ENCODE results near the gene CTRL. TPM values are rescaled to one million over a fixed set of nuclear protein-coding genes. Genes with fewer than 3 reads are reported as not detected.

Gene CTRL
- total RNA-seq, 1 donor from 2014 or later, result 0.20 TPM

GRCh38 chr16:67963292-67963661 lies 31.6 kb upstream of the CTRL start:
- no peak for DNase-seq (ENCODE audit: low read depth in 2 of 2)

GRCh38 chr16:67962135-67962534 lies 30.5 kb upstream of the CTRL start:
- no peak for DNase-seq (ENCODE audit: low read depth in 2 of 2)

DNA sequence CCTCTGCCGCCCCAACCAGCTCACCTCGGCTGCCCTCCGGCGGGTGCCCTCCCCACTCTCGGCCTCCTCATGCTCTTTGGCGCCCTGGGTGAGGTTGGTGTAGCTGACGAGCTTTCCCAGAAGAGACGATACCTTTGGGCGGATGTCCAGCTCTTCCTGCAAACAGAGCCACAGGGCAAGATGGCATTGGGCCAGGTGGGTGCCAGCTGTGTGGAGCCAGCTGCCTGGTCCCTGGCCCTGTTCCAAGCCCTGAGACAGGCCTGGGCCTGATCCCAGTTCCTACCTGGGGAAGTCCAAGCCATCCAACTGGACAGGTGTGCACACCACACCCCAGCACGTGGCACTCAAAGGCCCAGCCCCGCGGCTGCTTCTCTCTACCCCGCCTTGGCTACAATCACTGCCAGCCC lies 29.9 kb upstream of the CTRL start:
- no peak for DNase-seq (ENCODE audit: low read depth in 2 of 2)

DNA sequence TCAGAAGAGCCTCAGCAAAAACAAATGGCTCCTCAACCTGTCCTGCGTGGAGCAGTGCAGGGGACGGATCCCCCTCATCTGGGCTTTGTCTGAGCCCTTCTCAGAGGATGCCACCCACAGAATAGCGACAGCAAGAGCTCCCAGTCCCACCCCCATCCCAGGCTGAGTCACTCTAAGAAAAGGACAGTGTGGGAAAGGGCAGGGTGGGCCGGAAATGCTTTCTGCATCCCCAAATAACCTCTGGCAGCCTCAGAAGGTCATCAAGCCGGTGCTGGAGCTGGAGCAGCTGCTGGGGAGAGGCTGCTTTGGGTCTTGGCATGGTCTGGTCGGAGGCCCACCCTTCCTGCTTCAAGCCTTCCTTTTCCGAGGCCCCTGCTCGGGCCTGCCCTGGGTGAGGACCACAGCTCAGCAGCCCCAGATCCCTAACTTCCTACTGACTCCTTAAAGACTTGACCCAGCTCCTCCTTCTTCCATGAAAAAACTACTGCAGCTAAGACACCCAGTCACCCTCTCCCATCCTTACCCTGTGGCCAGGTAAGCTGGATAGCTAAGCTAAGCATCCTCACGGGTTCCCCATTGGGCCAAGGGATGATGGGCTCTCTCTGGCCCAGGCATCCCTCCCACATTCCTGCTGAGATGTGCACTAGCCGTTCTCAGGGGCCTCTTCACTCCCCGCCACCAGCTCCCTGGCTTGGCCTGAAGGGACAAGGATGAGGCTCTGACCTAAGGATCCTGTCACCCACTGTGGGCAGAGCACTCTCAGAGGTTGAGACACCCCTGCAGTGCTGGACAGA lies 28.1 kb upstream of the CTRL start:
- DNase-seq (ENCODE audit: low read depth in 2 of 2), result peak in 1 of 2 donors; percentile 60

DNA sequence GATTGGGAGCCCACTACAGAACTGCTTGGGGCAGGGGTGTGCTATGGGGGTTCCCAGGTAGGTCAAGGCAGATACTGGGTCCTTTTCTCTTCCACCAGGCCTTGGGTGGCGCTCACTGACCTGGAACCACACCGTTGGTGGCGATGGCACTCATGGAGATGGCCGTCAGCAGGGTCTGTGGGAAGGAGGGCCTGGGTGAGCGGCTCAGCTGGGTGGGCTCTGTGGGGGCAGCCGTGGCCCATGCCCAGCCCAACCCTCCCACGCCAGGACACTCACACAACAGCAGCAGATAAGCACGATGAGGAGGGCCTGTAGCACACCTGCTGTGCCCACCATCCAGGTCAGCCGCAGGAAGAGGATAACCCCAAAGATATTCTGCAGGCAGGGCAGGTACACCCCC lies 26.0 kb upstream of the CTRL start:
- no peak for DNase-seq (ENCODE audit: low read depth in 2 of 2)

DNA sequence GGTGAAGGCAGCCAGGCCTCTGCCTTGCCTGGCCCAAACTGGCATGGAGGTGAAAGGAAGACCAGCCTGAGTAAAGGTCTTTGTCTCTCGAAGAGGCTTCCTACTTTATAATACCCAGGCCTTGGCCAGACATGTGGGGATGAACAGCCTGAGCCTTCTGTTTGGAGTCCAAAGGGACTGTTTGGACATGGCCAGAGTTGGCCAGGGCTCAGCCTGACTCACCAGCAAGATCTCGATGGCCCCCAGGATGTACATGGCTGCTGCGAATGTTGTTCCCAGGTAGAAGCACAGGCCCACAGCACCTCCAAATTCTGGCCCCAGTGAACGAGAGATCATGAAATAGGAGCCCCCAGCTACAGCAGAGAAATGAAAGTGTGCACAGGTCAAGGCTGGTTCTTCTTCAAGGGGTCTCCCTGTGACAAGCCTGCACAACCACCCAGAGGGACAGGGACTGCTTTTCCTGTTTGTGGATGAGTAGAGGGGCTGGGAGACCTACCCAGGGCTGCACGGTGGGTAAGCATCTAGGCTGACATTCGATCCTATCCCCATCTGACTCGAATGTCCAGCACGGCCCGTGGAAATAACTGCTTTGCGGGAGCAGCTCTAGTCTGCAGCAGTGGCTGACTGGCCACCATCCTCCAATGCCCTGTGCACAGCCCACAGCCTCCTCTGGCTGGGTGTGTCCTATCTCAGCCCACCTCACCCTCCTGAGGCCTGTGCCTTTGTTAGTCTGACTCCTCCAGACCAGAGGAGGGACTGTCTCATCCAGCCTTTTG lies 22.9 kb upstream of the CTRL start:
- no peak for DNase-seq (ENCODE audit: low read depth in 2 of 2)

- no peak for DNase-seq (ENCODE audit: low read depth in 2 of 2)
These were observed 22.1 kb upstream of the CTRL start for GRCh38 chr16:67953641-67954375.

GRCh38 chr16:67951485-67951884 lies 19.8 kb upstream of the CTRL start:
- DNase-seq (ENCODE audit: low read depth in 2 of 2), result no peak

GRCh38 chr16:67950335-67950843 lies 18.7 kb upstream of the CTRL start:
- DNase-seq (ENCODE audit: low read depth in 2 of 2), result no peak

DNA sequence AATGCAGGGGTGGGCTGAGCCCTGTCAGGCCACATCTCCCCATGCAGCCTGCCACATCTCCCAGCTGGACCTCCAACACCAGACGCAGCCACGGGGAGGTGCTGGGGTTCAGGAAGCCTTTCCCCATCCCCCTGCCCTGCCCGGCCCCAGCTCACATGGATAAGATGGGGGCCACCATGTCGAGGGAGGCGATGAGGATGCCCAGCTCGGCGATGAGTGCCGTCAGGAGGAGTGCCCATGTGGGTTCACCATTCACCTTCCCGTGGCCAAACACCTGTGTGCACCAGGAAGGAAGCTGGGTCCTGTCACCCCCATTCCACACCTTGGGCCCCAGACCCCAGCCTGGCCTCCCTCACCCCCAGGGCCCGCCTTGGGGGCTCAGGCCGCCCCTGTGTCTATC lies 18.0 kb upstream of the CTRL start:
- no peak for DNase-seq (ENCODE audit: low read depth in 2 of 2)

DNA sequence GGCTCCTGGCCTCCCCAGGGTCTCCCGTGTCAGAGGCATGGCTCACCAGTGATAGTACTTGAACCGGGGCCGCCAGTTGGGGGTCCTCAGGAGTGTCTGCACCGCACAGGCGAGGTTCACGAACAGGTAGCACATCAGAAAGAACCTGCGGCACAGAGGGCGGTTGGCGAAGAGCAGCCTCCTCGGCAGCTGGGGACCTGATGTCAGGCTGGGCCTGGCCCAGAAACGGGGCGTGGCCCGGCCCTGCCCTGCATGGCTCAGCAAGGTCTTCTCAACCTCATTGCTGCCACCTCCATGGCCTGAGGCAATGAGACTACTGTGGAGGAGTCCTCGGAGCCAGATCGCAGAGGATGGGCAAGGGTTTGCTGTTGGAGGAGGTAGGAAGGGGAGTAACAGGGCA lies 16.4 kb upstream of the CTRL start:
- DNase-seq (ENCODE audit: low read depth in 2 of 2), result no peak

DNA sequence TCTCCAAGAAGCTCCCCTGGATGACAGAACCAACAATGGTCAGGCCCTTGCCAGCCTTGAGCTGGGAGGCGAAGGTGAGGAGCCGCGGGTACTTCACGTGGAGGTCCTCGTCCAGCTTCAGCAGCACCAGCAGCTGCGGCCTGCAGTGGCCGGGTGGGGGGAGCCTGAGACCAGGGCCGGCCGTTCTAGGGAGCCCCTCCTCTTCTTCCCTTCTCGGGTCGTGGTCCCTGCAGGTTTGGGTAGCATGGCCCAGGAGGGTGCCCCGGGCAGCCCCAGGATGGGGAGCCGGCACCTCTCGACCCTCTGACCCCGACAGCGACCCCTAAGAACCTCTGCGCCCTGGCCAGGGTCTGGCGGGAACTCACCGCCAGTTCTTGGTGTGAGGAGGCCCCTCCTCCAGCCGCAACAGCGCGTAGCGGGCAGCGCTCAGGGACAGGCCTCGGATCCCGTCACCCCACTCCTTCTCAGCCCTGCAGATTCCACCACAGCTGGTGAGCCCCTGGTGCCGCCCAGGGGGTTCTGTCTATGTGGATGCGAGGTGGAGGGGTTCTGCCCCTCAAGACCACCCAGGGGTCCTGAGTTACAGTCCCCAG lies 15.4 kb upstream of the CTRL start:
- DNase-seq (ENCODE audit: low read depth in 2 of 2), result no peak

DNA sequence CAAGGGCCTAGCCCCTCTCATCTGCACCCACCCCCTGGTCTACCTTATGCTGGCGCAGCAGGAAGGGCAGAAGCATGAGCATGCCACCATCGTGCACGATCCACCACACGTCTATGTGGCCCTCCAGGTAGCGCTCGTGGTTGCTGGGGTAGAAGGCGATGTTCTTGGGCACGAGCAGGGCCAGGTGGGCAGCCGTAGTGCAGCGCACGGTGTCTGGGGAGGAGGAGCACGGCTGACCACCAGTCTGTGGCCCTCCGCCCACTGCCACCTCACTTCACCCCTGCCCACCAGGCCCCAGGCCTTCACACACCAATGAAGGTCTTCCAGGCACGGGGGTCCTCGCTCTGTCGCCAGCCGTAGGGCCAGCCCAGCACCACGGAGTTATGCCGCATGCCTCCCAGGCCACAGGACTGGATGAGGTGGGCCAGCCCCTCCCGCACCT lies 14.5 kb upstream of the CTRL start:
- DNase-seq (ENCODE audit: low read depth in 2 of 2), result no peak

GRCh38 chr16:67945392-67945933 lies 13.8 kb upstream of the CTRL start:
- no peak for DNase-seq (ENCODE audit: low read depth in 2 of 2)

GRCh38 chr16:67944690-67945391 lies 13.2 kb upstream of the CTRL start:
- DNase-seq (ENCODE audit: low read depth in 2 of 2), result no peak

DNA sequence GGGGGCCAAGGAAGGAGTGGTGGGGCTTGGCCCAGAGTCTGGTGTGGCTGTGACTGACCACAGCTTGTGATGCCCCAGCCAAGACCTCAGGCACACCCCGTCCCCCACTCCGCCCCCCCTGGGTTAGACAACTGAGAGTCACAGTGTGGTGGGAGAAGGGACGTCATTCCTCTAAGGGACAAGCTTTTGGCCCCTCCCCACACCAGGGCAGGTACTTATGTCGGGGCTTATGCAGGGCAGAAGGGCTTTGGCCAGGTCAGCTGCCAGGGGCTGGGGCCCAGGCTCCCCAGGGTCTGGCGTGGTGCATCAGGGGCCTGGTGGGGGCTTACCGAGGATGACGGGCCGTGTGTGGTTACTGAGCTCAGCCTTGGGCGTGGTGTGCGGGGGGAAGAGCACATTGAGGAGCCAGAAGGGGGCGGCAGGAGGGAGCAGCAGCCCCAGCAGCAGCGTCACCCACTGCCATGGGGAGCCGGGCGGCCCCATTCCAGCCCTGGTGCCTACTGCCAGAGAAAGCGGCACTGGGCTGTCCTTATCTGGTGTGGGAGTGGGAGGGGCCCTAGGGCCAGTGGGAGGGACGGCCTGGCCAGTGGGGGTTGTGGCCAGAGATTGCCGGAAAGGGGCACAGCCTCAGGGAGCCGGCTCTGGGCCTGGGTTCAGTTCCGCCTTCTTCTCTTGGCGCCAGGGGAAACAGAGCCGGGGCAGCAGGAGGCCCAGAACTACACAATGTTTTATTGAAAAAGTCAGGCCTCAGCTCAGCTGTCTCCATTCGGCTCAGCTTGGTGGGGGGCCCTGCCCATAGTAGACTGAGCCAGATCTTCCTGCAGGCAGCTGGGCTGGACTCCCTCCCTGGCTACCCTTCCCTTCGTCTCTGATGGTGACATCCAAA lies 12.2 kb upstream of the CTRL start, which contains the start of gene LCAT:
LCAT (minus strand) TSS at position 502 of the 886 bp plus-strand sequence; CDS start at position 483, 19 bp downstream.
- no peak for DNase-seq (ENCODE audit: low read depth in 2 of 2)

GRCh38 chr16:67943256-67943618 lies 11.6 kb upstream of the CTRL start:
- DNase-seq (ENCODE audit: low read depth in 2 of 2), result no peak

GRCh38 chr16:67942510-67943255 lies 11.0 kb upstream of the CTRL start:
- no peak for DNase-seq (ENCODE audit: low read depth in 2 of 2)

- DNase-seq (ENCODE audit: low read depth in 2 of 2), result peak in 1 of 2 donors; percentile 56
These were observed 10.5 kb upstream of the CTRL start for GRCh38 chr16:67942200-67942509.
